Measurements from ENCODE around the gene ZNF420.

Gene ZNF420

DNA sequence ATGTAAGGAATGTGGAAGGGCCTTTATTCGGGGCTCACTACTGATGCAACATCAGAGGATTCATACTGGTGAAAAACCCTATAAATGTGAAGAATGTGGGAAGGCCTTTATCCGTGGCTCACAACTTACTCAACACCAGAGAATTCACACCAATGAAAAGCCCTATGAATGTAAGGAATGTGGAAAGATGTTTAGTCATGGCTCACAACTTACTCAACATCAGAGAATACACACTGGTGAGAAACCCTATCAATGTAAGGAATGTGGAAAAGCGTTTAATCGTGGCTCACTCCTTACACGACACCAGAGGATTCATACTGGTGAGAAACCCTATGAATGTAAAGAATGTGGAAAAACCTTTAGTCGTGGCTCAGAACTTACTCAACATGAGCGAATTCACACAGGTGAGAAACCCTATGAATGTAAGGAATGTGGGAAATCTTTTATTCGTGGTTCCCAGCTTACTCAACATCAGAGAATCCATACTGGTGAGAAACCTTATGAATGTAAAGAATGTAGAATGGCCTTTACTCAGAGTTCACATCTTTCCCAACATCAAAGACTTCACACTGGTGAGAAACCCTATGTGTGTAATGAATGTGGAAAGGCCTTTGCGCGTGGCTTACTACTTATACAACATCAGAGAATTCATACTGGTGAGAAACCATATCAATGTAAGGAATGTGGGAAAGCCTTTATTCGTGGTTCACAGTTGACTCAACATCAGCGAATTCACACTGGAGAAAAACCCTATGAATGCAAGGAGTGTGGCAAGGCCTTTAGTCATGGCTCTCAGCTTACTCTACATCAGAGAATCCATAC is 50.0 kb downstream of the ZNF420 start (continued):
- TF ChIP-seq ZNF157 (tag by site-specific recombination; IDR thresholded peaks at IDR 0.05), result no peak
- no peak for TF ChIP-seq ZBTB8A (tag by site-specific recombination; IDR thresholded peaks at IDR 0.05)
- no peak for TF ChIP-seq ZNF585B (tag by site-specific recombination; IDR thresholded peaks at IDR 0.05)
- TF ChIP-seq ZEB2 (tag by site-specific recombination; IDR thresholded peaks at IDR 0.05), result no peak
- TF ChIP-seq ZNF501 (tag by site-specific recombination; IDR thresholded peaks at IDR 0.05), result no peak
- no peak for TF ChIP-seq SCRT2 (tag by site-specific recombination; IDR thresholded peaks at IDR 0.05)
- TF ChIP-seq ZNF544 (tag by site-specific recombination; IDR thresholded peaks at IDR 0.05), result no peak
- TF ChIP-seq ZNF211 (tag by site-specific recombination; IDR thresholded peaks at IDR 0.05; ENCODE audit: low read depth), result 0 out of 2 replicates have a peak, but pooled peaks have one; percentile 15
- TF ChIP-seq, protein P1, sequence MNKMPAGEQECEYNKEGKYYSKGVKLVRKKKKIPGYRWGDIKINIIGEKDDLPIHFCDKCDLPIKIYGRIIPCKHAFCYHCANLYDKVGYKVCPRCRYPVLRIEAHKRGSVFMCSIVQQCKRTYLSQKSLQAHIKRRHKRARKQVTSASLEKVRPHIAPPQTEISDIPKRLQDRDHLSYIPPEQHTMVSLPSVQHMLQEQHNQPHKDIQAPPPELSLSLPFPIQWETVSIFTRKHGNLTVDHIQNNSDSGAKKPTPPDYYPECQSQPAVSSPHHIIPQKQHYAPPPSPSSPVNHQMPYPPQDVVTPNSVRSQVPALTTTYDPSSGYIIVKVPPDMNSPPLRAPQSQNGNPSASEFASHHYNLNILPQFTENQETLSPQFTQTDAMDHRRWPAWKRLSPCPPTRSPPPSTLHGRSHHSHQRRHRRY (tag by site-specific recombination; IDR thresholded peaks at IDR 0.05), result no peak
- no peak for TF ChIP-seq ZBTB20 (tag by site-specific recombination; IDR thresholded peaks at IDR 0.05)
- TF ChIP-seq ZNF266 (tag by site-specific recombination; IDR thresholded peaks at IDR 0.05; ENCODE audit: low read depth), result no peak
- no peak for TF ChIP-seq HOXD13 (CRISPR knock-in tag; IDR thresholded peaks at IDR 0.05; ENCODE audit: borderline replicate concordance)
- no peak for TF ChIP-seq BCL11B (tag by site-specific recombination; IDR thresholded peaks at IDR 0.05; ENCODE audit: low read depth)
- TF ChIP-seq, protein P2, sequence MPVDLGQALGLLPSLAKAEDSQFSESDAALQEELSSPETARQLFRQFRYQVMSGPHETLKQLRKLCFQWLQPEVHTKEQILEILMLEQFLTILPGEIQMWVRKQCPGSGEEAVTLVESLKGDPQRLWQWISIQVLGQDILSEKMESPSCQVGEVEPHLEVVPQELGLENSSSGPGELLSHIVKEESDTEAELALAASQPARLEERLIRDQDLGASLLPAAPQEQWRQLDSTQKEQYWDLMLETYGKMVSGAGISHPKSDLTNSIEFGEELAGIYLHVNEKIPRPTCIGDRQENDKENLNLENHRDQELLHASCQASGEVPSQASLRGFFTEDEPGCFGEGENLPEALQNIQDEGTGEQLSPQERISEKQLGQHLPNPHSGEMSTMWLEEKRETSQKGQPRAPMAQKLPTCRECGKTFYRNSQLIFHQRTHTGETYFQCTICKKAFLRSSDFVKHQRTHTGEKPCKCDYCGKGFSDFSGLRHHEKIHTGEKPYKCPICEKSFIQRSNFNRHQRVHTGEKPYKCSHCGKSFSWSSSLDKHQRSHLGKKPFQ (tag by site-specific recombination; IDR thresholded peaks at IDR 0.05), result peak; percentile 46; the same call in 1 of the 2 replicates
- TF ChIP-seq ZSCAN23 (tag by site-specific recombination; IDR thresholded peaks at IDR 0.05), result no peak
- TF ChIP-seq, protein P3, sequence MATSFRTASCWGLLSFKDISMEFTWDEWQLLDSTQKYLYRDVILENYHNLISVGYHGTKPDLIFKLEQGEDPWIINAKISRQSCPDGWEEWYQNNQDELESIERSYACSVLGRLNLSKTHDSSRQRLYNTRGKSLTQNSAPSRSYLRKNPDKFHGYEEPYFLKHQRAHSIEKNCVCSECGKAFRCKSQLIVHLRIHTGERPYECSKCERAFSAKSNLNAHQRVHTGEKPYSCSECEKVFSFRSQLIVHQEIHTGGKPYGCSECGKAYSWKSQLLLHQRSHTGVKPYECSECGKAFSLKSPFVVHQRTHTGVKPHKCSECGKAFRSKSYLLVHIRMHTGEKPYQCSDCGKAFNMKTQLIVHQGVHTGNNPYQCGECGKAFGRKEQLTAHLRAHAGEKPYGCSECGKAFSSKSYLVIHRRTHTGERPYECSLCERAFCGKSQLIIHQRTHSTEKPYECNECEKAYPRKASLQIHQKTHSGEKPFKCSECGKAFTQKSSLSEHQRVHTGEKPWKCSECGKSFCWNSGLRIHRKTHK (tag by site-specific recombination; IDR thresholded peaks at IDR 0.05), result no peak
- TF ChIP-seq ZSCAN30 (tag by site-specific recombination; IDR thresholded peaks at IDR 0.05), result no peak
- no peak for TF ChIP-seq ZNF624 (tag by site-specific recombination; IDR thresholded peaks at IDR 0.05)
- no peak for TF ChIP-seq WT1 (tag by site-specific recombination; IDR thresholded peaks at IDR 0.05)
- TF ChIP-seq ZNF549 (tag by site-specific recombination; IDR thresholded peaks at IDR 0.05), result 0 out of 2 replicates have a peak, but pooled peaks have one; percentile 1
- no peak for TF ChIP-seq YY1 (tag by site-specific recombination; IDR thresholded peaks at IDR 0.05)
- no peak for TF ChIP-seq ZFP3 (tag by site-specific recombination; IDR thresholded peaks at IDR 0.05; ENCODE audit: low read depth)
- no peak for TF ChIP-seq EGR2 (tag by site-specific recombination; IDR thresholded peaks at IDR 0.05; ENCODE audit: low read depth)
- no peak for TF ChIP-seq ZNF121 (tag by site-specific recombination; IDR thresholded peaks at IDR 0.05)
- TF ChIP-seq ZFP37 (tag by site-specific recombination; IDR thresholded peaks at IDR 0.05), result no peak
- TF ChIP-seq ZNF311 (tag by site-specific recombination; IDR thresholded peaks at IDR 0.05; ENCODE audit: borderline replicate concordance), result no peak
- TF ChIP-seq, protein P4, sequence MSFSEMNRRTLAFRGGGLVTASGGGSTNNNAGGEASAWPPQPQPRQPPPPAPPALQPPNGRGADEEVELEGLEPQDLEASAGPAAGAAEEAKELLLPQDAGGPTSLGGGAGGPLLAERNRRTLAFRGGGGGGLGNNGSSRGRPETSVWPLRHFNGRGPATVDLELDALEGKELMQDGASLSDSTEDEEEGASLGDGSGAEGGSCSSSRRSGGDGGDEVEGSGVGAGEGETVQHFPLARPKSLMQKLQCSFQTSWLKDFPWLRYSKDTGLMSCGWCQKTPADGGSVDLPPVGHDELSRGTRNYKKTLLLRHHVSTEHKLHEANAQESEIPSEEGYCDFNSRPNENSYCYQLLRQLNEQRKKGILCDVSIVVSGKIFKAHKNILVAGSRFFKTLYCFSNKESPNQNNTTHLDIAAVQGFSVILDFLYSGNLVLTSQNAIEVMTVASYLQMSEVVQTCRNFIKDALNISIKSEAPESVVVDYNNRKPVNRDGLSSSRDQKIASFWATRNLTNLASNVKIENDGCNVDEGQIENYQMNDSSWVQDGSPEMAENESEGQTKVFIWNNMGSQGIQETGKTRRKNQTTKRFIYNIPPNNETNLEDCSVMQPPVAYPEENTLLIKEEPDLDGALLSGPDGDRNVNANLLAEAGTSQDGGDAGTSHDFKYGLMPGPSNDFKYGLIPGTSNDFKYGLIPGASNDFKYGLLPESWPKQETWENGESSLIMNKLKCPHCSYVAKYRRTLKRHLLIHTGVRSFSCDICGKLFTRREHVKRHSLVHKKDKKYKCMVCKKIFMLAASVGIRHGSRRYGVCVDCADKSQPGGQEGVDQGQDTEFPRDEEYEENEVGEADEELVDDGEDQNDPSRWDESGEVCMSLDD (tag by site-specific recombination; IDR thresholded peaks at IDR 0.05), result no peak
- TF ChIP-seq, protein P5, sequence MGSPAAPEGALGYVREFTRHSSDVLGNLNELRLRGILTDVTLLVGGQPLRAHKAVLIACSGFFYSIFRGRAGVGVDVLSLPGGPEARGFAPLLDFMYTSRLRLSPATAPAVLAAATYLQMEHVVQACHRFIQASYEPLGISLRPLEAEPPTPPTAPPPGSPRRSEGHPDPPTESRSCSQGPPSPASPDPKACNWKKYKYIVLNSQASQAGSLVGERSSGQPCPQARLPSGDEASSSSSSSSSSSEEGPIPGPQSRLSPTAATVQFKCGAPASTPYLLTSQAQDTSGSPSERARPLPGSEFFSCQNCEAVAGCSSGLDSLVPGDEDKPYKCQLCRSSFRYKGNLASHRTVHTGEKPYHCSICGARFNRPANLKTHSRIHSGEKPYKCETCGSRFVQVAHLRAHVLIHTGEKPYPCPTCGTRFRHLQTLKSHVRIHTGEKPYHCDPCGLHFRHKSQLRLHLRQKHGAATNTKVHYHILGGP (tag by site-specific recombination; IDR thresholded peaks at IDR 0.05), result no peak
